HG02840 (cell line): Measurements from ENCODE around the gene SKIDA1.

Experiments used
- ATAC-seq: cut with Tn5 transposase; IDR thresholded peaks from one replicate; pipeline ENCODE4 v1.9.1; 2021; ENCODE audit warnings: mild to moderate bottlenecking, moderate library complexity, moderate number of reproducible peaks; ENCODE audit not compliant: unreplicated experiment, low FRiP score

SKIDA1 gene

DNA sequence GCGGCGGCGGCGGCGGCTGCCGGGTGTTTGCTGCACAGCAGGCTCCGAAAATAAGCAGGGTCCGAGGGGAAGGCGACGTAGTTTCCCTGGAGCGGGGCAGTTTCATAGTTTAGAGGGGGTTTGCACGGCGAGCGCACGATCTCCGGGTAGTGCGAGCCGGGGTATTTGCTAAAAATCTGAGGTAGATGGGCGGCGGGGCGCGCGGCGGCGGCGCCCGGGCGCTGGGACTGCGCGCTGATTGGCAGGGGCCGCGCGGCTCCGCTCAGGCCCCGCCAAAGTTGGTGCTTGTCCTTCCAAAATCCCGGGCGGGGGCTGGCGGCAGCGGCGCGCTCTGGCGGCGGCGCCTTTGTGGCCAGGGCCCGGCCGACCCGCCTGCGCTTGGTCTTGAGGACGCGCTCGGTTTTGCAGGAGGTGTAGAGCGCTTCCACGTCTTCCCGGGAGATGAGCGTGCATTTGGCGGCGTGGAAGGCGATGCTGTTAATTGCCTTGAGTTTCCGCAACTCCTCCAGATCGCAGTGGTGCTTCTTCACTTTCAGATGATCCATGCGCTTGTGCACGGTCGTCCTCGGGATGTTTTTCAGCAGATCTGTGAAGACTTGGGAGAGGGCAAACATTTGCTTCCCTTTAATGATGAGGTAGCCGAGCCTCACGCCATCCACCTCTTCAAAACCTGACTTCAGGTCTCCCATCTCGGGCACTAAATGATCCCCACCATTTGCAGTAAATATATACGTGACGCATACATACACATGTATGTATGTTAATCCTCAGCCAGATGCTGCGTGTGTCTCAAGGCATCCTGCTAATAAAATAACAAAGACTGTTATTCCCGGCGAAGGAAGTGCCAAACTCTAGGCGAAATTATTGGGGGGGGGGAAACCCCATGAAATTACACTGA, 8.1 kb downstream of the SKIDA1 start:
- ATAC-seq = peak; percentile 56

GRCh38 chr10:21516242-21517131, 9.0 kb downstream of the SKIDA1 start:
- peak; percentile 45 for ATAC-seq

DNA sequence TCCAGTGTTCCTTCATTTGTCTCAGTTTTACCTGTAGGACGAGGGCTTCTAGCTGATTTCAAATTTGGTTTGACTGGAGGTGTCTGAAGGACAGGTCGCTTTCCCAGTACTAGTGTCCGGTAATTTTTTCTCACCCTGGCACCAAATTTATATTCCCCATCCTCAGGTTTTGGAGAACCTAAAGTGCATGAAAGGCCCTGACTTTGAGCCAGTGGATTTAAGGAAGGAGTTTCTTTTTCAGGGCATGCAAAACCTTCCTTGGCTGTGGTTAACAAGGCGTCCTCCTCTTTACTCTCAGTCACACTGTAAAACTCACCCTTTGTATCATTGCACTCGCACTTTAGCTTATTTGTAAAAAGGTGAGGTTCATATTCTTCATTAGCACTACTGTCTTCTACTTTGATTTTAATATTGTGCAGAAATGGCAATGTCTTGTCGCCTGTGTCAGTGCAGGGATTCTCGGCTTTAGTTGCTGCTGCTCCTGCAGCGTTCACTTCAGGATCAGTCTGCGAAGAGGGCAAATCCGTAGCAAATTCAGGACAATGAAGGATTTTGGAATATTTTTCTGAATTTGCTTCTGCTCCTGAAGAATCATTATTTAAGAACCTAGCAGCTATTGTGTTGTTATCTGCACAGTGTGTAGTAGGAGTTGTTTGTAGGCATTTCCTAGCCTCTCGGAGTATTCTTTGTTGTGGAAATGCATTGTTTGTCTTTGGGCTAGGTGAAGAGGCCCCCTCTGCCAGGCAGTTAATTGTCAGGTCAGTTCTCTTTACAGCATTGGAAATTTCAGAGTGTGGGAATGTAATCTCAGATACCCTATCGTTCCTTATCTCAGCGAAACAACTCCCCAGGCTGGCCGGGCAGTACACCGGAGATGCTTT, 9.9 kb downstream of the SKIDA1 start:
- ATAC-seq = no peak

- ATAC-seq = no peak
Observed at GRCh38 chr10:21514818-21515351, 10.6 kb downstream of the SKIDA1 start.

DNA sequence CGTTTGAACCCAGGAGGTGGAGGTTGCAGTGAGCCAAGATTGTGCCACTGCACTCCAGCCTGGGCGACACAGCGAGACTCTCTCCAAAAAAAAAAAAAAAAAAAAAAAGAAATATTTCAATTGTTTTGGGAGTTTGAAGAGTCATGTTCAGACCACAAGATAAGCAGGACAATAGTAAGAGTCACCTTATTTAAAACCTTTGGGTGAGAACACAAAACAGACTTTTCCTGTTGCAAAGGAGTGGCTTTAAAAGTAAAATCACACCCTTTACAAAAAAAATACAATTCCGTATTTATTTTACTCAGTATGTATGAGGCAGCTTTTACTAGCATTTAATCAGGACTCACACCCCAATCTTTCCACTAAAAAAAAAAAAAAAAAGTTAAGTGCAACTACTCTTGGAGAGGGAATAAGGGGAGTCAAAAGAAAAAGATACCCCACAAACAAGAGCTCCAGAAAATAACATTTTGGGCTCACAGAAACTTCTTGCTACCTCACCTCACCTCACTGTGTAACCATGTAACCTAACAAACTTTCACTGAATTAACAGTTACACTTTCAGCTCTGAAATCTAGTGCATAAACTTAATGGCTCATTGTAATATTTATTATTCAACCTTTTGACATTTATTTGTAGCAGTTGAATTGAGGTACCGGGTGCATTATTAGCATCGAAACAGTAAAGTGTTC, 11.2 kb downstream of the SKIDA1 start:
- no peak for ATAC-seq

DNA sequence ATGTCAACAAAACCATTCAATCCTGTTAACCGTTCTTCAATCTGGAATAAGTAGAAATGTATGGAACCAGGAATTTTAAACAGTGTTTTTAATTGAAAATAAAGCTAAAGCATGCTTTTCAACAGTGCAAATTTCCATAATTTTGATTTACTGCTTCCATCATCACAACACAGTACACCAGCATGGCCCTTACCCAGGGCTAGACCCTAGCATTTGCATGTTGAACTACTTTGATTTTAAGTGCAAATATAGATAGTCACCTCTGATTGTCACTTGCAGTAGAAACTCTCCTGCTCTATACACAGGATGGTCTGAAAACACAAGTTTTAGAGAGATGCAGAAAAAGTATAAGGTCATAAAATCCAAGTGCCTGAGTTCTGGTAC, 12.1 kb downstream of the SKIDA1 start:
- no peak for ATAC-seq

- ATAC-seq = no peak
Observed at GRCh38 chr10:21512573-21513404, 12.7 kb downstream of the SKIDA1 start.

DNA sequence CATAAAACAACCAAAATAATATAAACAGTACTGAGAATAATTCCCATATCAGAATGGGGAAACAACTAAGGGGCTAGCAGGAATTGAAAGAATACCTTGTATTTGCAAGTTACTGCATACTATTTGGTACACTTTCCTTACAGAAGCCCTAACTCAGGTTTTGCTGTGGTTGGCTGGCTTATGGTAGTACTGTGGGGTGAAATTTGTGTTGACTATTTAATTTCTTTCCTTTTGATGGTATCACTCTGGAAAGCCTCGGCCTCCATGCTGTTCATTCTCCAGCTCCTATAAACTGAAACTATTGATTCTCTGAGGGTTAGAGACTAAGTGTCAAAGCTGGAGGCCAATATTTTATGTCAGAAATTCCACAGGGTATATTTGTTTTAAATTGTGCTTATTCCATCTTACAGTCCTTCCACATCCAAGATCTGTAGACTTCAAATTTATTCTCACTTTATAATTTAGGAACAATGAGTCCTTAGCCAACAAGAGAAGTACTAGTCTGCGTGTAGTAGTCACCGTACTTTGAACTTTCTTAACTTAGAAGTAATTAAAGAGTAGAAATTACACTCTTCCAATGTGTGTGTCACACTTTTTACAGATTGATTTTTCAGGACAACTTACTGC, 13.4 kb downstream of the SKIDA1 start:
- no peak for ATAC-seq

DNA sequence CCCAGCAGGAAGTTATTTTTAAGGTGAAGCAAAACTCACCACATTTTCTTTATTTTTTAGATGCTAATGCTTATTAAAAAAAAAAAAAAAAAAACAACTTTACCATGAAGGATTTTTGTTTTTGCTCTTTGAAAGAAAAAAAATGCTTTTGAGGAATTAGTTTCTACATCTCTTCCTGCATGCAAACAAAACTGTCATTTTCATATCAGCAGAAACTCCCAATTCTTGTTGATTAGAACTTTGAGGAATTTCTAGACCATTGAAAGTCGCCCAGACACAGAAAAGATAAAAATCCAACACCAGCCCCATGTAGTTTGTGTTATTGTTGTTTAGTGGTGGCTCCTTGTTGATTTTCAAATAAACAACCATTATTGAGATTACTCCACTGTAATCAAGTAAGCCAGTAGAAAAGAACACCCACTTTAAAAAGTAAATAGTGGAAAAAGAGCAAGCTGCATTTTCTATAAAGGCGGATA, 14.3 kb downstream of the SKIDA1 start:
- no peak for ATAC-seq

DNA sequence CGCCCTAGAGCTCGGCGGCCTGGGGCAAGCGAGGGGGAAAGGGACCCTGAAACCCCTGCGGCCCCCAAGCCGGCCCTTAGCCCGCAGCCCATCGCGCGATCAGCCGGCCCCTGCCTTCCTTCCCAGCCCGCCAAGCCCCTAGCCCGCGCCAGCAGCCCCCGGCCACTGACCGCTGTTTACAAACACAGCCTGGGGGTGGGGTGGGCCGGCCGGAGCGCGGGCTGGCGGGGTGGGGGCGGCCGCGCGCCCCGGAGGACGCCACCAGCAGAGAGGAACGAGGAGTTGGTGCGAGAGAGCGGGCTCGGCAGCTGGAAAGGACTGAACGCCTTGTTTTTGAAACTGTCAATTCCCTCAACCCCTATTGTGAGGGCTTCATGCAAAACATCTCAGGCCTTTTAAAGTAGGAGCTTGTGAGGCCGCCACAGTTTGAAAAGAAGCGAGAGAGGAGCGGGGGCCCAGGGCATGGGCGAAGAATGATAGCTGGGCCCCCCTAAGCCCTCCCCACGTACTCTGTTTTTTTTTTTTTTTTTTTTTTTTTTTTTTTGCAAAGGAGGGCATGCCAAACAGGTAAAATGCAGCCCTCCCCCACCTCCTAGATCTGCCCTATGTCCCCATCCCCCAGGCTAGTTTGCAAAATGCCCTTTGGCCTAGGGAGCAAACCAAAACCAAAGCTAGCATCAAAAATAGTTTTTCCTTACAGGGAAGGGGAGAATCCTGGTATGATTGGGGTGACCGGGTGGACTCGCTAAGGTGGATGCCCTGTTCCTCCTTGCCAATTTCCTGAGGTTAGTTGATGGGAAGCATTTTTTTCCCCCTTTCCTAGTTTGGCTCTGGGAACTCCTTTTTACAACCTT, 15.0 kb downstream of the SKIDA1 start:
- ATAC-seq = no peak

- no peak for ATAC-seq
Observed at GRCh38 chr10:21509341-21510240, 15.9 kb downstream of the SKIDA1 start.

DNA sequence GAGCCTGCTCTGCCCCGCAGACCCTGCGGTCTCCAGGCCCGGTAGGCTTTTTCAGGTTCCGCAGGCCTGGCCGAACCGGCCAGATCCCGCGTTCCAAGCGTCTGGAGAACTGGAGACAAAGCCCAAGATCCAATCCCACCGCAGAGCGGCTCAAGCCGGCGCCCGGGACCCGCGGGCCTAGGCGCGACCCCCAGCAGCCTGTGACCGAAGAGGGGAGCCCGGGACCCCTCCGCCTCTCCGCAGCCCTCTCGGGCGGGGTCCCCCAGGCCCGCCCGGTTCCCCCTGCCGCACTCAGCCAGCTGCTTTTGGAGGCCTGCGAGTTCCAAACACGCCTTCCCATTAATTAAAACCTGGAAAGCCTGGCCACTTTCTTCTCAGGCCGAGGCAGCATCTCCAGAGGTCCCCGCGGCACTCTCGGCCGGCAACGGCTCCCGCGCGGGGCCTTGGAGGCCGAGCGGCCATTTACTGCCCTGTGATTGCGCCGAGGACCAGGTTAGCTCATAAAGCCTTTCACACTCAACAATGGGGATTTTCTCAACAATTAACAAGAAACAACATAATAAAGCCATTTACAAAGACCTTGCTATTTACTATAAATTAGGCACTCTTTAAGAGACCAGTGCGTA, 16.7 kb downstream of the SKIDA1 start:
- ATAC-seq = no peak

- ATAC-seq = no peak
Observed at GRCh38 chr10:21507150-21507549, 18.3 kb downstream of the SKIDA1 start.

DNA sequence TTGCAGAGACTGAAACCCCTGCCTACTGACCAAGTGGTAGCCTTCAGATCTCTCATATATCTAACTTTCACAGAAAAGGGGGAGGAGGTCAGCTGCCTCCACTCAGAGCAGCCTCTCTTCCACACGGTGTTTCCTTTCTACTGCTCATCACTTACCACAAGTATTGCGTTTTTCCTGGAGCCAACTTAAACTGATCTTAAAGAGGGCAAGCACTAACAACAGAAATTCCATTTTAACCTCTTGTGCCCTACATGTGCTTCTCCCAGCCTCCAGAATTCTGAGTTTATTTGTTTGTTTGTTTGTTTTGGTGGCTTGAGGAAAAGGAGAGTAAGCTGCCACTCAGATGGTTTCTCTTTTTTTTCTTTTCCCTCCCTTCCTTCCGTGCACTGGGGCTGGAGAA, 19.1 kb downstream of the SKIDA1 start:
- no peak for ATAC-seq

- no peak for ATAC-seq
Observed at GRCh38 chr10:21505711-21506278, 19.7 kb downstream of the SKIDA1 start.
